ENCODE measurements around the gene PRPSAP2.

DNA sequence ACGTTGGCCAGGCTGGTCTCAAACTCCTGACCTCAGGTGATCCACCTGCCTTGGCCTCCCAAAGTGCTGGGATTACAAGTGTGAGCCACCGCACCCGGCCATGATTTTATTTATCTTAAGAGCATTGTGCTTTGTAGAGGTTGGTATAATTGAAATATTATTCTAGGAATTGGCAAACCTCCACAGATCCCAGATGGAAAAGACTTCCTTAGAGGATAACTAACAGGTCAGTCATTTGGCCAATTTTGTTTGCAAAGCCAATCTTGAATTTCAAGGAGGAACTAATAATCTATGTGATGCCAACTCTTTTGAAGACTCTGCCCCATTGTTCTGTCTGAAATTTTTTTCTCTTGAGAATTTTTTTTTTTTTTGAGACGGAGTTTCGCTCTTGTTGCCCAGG is 47.3 kb downstream of the PRPSAP2 start:
- TF ChIP-seq POLR2A (IDR thresholded peaks at IDR 0.05) = no peak
- TF ChIP-seq, protein P1, sequence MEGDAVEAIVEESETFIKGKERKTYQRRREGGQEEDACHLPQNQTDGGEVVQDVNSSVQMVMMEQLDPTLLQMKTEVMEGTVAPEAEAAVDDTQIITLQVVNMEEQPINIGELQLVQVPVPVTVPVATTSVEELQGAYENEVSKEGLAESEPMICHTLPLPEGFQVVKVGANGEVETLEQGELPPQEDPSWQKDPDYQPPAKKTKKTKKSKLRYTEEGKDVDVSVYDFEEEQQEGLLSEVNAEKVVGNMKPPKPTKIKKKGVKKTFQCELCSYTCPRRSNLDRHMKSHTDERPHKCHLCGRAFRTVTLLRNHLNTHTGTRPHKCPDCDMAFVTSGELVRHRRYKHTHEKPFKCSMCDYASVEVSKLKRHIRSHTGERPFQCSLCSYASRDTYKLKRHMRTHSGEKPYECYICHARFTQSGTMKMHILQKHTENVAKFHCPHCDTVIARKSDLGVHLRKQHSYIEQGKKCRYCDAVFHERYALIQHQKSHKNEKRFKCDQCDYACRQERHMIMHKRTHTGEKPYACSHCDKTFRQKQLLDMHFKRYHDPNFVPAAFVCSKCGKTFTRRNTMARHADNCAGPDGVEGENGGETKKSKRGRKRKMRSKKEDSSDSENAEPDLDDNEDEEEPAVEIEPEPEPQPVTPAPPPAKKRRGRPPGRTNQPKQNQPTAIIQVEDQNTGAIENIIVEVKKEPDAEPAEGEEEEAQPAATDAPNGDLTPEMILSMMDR (IDR thresholded peaks at IDR 0.05) = no peak
